Activated T-cell treated with anti-CD3 and anti-CD28 coated beads, Interleukin-2, amount 50 U/mL, for 48 hours (primary cell): ENCODE results near the gene C3orf70.
"Not testable (repeated sequence)": the region's sequence is repeated elsewhere in the genome, so short reads cannot be mapped to it uniquely, and the experiment has no call there.

Source experiments
- DNase-seq, 2 experiments: peaks; one replicate each; pipeline ENCODE4 v3.0.0-alpha.2; 2020

Gene C3orf70

DNA sequence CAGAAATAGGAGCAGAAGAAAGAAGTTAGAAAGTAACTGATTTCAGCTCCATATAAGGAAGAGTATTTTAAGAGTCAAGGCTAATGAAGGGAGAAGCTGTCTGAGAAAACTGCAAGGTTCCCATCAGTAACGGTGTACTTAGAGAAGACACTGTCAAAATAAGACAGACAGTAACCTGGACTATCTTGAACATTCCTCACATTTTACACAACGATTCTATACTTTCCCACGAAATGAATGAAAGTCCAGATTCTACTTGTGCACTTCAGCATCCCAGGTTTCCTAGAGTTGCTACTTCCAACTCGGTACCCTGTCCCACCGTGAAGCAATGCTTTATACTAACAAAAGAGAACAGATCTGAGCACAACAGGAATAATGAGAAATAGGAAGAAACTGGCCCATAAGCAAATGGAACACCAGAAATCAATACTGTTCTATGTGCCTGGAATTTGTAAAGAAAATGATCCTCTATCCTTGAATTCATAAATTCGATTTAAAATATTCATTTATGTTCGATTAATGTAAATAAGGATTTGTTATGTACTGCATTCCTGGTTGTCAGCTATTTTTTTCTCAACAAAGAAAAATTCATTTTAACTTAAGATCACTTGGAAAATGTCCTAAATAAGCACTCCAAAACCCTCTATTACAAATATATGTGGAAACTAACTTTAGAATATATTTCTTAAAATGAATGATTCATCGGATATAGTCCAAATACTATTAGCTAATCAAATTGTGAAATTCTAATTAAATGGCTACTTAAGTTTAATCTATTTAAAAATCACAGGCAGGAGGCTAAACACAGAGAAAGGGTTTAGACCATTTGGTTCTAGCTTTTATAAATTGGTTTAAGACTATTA, 1.5 kb downstream of the C3orf70 start:
- no peak for DNase-seq

DNA sequence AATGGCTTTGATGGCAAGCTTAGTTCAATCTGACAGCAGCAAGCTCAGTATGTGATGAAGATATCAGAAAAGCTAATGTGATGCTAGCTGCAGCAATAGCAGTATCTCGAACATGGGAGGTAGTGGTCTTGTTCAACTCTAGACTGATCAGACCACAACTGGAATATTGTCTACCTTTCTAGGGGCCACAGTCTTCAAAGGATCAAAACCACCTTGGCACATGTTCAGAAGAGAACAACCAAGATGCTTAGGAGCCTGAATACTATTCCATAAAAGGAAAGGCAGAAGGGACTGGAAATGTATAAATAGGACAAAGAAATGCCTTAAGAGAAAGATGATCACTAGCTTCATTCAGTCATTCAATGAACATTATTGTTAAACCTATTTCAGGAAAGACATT, 2.3 kb downstream of the C3orf70 start:
- no peak for DNase-seq

DNA sequence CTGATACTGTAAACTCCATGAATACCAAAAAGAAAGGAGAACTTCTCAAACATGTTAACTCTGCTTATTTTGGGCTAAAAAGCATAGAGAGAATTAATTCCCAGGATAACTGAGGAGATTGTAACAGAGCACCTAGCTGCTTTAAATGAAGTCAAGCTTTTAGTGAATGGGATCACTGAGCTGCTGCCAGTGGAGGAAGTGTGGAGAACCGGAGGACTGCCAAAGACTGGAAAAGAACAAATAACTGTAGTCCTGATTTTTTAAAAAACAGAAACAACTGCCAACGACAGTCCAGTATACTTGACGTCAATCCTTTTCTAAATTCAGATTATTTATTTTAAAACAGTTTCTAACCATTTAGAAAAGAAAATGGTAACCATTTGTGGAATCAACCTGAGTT, 3.3 kb downstream of the C3orf70 start:
- no peak for DNase-seq

DNA sequence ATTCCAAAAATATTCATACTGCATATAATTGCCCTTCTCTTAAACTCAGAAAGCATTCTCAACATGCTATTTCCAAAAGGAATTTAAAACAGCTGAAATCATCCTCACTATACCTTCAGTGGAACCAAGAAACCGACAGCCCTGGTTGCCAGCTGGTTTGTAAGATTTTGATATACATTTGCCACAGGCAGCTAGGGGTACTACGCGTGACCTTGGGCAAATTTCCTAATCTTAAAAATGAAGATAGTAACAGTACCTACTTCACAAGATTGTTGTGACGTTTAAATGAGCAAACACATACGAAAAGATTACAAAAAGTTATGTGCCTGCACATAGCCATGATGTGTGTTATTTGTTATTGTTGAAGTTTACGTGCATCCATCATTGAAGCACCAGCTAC, 7.3 kb downstream of the C3orf70 start:
- DNase-seq, result no peak

DNA sequence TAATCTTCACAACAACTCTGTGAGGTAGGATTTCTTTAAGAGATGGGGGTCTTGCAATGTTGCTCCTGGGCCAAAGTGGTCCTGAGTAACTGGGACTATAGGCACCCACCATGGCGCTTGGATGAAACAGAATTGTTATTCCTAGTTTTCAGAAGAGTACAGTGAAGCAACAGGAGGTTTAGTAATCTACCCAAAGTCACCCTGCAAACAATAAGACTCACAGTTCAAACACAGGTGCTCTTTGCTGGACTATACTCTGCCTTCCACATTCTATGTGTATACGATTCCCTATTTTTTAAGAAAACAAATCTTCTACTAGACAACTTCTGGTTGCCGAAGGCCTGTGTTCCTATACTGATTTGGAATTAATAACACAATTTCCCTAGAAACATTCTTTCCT, 8.1 kb downstream of the C3orf70 start:
- no peak for DNase-seq

DNA sequence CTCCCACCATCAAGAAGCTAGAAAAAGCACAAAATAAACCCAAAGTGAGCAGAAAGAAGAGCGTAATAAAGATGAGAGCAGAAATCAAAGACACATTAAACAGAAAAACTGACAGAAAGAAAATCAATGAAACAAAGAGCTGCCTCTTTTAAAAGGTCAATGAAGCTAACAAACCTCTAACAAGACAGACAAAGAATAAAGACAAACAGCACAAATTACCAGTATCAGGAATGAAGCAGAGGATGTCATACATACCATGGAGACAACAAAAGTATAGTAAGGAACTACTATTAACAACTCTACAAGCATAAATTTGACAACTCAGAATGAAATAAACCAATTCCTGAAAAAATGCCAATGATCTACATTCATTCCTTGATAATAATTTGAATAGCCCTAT, 15.0 kb downstream of the C3orf70 start:
- no peak for DNase-seq

DNA sequence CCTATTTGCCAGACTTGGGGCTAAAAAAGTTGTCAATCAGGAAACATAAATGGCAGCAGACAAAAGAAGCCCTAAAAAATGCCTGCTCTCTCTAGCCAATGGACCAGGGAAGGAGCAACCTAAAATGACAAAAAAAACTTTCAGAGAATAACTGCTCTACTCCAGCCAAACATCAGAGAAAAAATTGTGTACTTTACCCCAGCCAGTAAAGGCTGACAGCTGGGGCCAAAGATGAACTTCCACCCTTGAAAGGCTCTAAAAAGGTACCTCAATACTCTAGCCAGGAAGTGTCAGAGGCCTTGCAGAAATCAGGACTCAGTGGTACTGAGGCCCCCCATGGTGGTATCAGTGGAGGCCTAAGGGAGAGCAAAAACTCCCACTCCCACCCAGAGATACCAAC, 18.4 kb downstream of the C3orf70 start:
- no peak for DNase-seq

DNA sequence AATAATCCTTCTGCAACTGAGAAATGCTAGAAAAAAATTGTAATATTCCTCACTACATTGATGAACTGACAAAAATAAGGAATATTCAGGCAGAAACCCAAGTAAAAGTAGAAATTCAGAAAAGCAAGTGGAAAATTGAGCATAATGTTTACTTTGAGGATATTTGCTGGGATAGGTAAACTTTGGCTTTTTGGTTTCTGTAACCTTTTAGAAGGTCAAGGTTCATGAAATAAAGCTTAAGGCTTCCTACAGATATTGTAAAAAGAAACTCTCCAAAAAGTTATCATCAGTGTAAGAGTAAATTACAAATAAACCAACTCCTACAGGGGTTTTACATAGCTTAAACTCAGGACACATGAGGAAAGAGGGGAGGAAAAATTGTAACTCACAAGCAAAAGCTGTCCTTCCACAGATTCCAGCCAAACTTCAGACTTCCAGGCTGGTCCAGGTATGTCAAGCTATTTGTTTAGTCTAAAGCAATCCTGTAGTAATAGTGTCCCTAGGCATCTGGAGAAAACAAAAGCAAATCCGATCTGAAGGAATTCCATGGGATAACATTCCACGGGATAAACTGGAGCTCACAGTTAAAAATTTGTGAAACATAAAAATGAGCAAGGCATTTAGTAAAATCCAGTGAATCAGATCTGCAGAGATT, 21.1 kb downstream of the C3orf70 start:
- no peak for DNase-seq

DNA sequence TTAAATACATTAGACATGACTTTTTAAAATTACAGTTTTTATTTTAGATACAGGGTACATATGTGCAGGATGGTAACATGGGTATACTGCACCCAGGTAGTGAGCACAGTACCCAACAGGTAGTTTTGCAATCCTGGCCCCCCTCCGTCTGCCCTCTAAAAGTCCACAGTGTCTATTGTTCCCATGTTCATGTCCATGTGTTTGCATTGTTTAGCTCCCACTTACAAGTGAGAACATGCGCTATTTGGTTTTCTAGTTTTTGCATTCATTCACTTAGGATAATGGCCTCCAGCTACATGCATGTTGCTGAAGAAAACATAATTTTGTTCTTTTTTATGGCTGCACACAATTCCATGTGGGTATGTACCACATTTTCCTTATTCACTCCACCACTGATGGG, 23.8 kb downstream of the C3orf70 start:
- DNase-seq, result no peak

DNA sequence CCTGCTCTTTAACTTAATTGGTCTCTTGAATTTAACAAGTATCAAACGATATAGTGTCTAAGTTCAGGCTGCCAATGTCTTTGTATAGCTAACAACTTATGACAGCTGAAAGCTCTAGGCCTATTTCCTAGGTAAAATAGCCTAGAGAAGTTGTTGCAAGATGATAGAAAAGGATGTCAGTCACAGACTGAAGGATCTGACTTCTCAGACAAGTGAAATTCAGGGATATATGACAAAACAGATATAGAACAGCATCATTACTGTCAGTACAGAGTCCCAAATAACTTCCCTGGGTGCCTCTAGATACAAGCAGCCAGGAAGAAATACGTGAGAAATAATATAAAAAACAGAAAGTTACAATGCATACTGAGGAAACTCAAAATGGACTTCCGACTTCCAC, 26.7 kb downstream of the C3orf70 start:
- no peak for DNase-seq

DNA sequence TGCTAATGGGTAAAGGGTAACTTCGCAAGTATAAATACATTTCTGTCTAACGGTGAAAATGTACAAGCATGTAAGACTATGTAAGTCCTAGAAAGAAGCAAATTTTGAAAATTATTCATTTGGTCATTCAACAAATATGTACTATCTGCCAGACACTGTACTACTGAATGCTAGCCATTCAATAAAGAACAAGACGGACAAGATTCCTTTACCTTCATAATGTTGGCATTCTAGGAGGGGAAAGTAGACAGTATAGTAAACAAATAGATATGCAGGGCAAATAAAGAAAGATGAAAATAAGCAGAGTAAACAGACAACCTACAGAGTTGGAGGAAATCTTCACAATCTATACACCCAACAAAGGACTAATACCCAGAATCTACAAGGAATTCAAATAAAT, 32.7 kb downstream of the C3orf70 start:
- DNase-seq, result no peak

DNA sequence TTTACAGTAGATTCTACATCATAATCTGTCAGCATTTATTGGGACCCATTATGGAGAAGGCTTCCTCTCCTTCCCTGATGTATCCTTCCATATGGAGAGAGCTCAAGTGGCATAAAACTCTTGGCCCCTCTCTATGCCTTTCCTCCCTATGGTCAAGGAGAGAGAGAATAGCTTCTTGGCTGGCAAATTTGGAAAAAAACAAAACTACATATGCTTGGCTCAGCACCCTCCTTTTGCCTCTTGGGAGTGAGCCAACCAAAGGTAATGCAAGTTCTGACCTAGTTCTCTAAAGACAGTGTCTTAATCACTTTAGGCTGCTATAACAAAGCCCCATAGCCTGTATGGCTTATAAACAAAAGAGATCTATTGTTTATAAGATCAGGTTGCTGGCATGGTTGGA, 37.5 kb downstream of the C3orf70 start:
- no peak for DNase-seq

DNA sequence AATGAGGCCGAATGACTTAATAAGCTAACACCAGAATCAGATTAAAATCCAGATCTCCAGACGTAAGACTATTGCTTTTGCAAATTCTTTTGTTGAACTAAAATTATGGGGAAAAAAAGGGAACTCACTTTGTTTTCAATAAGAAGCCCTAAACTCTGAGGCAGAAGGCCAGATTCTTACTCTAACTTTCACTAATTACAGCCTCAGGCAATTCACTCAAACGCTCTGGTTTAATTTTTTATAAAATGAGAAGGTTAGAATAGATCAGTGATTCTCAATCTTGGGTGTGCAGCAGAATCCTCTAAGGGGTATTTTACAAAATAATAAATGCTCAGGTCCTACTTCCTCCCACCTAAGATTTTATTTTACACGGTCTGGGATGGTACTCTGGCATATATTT, 38.1 kb downstream of the C3orf70 start:
- DNase-seq, result no peak

DNA sequence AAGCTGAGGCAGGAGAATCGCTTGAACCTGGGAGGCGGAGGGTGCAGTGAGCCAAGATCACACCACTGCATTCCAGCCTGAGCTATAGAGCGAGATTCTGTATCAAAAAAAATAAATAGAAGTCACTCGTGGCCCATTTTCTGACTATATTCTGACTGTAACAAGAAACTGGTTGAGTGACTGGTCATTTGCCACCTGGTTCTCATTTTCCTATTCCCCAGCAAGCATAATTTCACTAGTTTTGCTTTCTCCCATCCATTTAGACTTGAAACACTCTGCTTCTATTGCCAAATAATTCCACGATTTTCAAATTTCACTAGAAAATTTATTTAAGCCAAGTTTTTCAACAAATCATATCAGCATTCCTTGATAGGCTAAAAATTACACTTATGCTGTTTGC, 40.7 kb downstream of the C3orf70 start:
- DNase-seq, result no peak

DNA sequence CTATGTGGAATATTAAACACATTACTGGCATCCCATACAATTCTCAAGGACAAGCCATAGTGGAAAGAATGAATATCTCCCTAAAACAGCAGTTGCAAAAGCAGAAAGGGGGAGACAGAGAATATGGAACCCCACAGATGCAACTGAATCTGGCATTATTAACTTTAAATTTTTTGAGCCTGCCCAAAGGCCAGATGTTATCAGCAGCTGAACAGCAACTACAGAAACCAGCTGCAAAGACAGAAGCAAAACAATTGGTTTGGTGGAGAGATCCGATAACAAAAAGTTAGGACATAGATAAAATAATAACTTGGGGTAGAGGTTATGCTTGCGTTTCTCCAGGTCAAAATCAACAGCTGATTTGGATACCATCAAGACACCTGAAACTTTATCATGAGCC, 43.8 kb downstream of the C3orf70 start:
- DNase-seq, result not testable (repeated sequence)

DNA sequence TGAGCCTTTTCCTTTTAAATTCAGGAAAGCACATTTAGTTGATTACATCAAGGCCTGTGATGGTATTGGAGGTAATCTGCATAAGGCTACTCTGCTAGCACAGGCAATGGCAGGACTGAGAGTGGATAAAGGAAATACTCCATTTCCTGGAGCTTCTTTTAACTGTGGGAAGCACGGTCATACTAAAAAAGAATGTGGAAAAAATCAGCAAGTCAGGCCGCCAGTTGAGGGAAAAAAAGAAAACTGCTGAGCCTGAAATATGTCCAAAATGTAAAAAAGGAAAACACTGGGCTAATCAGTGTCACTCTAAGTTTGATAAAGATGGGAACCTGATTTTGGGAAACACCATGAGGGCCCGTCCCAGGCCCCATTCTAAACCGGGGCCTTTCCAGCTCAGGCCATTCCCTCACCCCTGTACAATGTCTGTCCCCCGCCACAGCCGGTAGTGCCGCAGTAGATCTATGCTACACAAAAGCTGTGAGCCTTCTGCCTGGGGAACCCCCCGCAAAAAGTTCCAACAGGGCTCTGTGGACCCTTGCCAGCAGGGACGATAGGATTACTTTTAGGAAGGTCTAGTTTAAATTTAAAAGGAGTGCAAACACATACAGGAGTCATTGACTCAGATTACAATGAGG, 46.5 kb downstream of the C3orf70 start:
- DNase-seq, result not testable (repeated sequence)

DNA sequence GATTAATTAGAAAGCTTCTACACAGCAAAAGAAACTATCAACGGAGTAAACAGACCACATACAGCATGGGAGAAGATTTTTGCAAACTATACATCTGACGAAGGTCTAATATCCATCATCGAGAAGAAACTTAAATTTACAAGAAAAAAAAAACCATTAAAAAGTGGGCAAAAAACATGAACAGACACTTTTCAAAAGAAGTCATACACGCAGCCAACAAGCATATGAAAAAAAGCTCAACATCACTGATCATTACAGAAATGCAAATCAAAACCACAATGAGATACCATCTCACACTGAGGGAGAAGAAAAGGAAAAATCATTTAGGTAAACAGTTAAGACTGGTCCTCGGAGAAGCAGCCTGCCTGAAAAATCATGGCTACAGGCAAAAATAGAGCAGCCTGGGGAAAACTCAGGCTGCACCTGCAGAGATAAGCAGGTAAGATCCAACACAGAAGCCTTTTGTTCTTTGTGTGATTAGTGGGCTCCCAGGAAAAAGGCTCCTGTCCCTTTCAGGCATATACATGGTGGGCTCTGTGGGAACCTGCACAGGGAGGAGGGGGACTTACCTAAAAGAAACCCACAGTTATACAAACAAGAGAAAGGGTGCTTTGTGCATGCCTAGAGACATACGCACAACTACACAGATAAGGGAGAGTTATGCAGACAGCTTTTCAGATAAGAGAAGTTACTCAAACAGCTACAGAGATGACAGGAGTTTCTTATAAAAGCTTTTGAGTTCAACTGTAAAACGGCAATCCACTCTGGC, 49.3 kb downstream of the C3orf70 start:
- no peak for DNase-seq

DNA sequence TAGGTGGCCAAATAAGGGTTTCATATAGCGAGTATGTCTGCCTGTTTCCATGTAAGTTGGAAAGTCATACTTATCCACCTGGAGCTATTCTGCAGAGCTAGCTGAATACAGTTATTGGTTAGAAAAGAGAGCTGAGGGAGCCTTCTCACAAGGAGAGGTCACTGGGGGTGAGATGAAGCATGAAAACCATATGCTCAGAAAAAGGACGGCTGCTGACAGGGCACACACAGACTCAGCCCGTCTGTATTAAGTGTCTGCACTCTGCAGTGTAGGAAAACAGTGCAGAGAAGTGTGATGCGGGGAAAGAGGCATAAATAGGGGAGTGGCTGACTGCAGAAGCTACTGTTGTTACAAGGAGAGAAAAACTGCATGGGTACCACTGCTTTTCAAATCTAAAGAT, 58.2 kb downstream of the C3orf70 start:
- no peak for DNase-seq

DNA sequence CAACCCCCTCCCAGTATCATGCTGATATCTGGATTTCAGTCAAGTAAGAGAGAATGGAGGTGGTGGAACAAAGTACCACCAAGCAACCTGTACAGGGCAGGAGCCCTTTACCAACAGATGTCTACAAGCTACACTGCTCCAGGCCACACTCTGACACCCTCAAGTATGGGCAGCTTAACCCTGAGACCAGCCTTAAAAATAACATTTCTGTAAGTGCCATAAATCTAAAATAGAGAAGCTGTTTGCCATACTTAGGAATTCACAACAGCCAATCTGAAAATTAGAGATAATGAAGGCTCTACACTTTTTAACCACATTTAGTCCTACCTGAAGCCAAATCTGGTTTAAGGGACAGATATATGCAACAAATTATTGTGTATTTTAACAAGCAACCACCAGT, 59.7 kb downstream of the C3orf70 start:
- no peak for DNase-seq

DNA sequence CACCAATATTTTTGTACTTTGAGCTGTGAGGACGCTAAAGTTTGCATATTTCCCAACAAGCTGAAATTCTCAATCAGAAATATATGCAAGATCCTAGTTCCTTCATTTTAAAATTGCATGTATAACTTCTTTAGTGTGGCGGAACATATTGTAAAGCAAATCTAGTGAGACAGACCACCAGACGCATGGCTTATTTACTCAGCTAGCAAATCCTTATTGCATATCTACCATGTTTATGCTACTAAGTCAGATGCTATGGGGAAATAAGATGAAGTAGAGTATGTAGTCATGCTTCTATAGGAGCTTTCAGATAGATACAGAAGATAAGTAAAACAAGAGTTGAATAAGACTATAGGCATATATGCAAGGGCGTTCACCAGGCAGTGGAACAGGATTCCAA, 62.0 kb downstream of the C3orf70 start:
- no peak for DNase-seq

DNA sequence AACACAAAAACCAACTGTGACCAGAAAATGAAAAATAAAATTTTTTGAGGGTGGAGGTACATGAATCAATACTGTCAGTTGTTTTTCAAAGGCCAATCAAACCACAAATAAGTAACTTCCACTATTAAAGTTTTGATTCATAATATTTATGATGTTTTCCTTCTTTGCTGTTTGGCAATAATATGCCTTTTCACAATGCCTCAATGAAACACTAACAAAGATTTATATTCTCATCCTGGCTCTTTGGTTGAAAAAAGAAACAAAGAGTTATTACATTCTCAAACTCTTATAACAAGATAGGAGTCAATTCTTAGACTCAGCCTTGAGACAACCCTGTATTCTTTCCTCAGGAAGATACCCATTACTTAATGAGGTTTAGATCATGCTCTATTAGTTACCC, 63.1 kb downstream of the C3orf70 start:
- no peak for DNase-seq

DNA sequence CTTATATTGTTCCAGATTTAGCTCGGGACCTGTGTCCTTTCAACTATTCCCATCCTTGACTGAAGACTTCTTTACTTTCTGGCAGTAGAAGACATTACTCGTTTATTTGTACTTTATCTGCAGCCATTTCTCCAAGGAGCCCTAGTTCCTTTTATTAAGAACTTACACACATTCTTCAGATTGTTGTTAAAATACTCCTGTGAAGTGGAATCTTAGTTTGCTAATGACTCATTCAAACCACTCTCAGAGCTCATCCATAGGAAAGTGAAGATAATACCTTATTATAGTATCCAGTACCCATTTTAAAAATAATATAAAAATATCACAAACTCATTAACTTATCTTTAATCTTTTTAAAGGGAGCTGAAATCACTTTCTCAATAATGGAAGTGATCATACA, 63.5 kb downstream of the C3orf70 start:
- DNase-seq, result no peak

DNA sequence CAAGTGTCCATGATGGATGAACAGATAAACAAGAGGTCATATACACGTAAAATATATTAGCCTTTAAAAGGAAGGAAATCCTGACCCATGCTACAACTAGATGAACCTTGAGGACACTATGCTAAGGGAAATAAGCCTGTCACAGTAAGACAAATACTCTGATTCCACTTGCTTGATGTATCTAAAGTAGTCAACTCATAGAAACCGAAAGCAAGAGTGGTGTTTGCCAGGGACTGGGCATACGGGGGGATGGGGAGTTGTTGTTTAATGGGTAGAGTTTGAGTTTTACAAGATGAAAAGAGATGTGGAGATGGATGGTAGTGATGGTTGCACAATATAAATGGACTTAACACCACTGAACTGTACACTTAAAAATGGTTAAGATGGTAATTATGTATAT, 65.4 kb downstream of the C3orf70 start:
- DNase-seq, result no peak
